NCI-H2171 treated with DMSO at 0.1 percent for 48 hours (cell line): ENCODE data around the gene DPYSL5.
"Not testable (repeated sequence)": the region's sequence is repeated elsewhere in the genome, so short reads cannot be mapped to it uniquely, and the experiment has no call there.

Experiments used
- DNase-seq: peaks from one replicate; lab custom pipeline; 2025; lab: John Stamatoyannopoulos, UW

Gene DPYSL5

GRCh38 chr2:26875808-26876207, 27.9 kb downstream of the DPYSL5 start:
- DNase-seq, result no peak

GRCh38 chr2:26876260-26876659, 28.3 kb downstream of the DPYSL5 start:
- no peak for DNase-seq

GRCh38 chr2:26877276-26877675, 29.3 kb downstream of the DPYSL5 start:
- no peak for DNase-seq

- no peak for DNase-seq
These were observed 32.2 kb downstream of the DPYSL5 start for GRCh38 chr2:26880161-26880560.

GRCh38 chr2:26880910-26881435, 33.0 kb downstream of the DPYSL5 start:
- no peak for DNase-seq

GRCh38 chr2:26882220-26882619, 34.3 kb downstream of the DPYSL5 start:
- DNase-seq, result not testable (repeated sequence)

GRCh38 chr2:26883956-26884355, 36.0 kb downstream of the DPYSL5 start:
- peak; percentile 93 for DNase-seq

GRCh38 chr2:26884486-26884885, 36.6 kb downstream of the DPYSL5 start:
- no peak for DNase-seq

GRCh38 chr2:26885651-26886329, 37.9 kb downstream of the DPYSL5 start:
- no peak for DNase-seq

- no peak for DNase-seq
These were observed 38.8 kb downstream of the DPYSL5 start for GRCh38 chr2:26886736-26887135.

- DNase-seq, result peak; percentile 28
These were observed 39.2 kb downstream of the DPYSL5 start for GRCh38 chr2:26887151-26887550.

GRCh38 chr2:26889796-26890195, 41.9 kb downstream of the DPYSL5 start:
- no peak for DNase-seq

- DNase-seq, result no peak
These were observed 42.5 kb downstream of the DPYSL5 start for GRCh38 chr2:26890341-26891000.

- DNase-seq, result peak; percentile 53
These were observed 44.2 kb downstream of the DPYSL5 start for GRCh38 chr2:26892133-26892532.

- DNase-seq, result peak; percentile 97
These were observed 45.1 kb downstream of the DPYSL5 start for GRCh38 chr2:26892922-26893524.

GRCh38 chr2:26894136-26894535, 46.2 kb downstream of the DPYSL5 start:
- no peak for DNase-seq

- no peak for DNase-seq
These were observed 50.0 kb downstream of the DPYSL5 start for GRCh38 chr2:26897807-26898479.

- no peak for DNase-seq
These were observed 50.6 kb downstream of the DPYSL5 start for GRCh38 chr2:26898480-26899078.

- no peak for DNase-seq
These were observed 51.7 kb downstream of the DPYSL5 start for GRCh38 chr2:26899500-26900164.

- DNase-seq, result peak; percentile 94
These were observed 52.9 kb downstream of the DPYSL5 start for GRCh38 chr2:26900831-26901321.
